ENCODE data around the gene GJC2. TPM values are rescaled to one million over a fixed set of nuclear protein-coding genes. Genes with fewer than 3 reads are reported as not detected.

Gene GJC2
- total RNA-seq, 1 experiment from 2014 or later: 1.5 TPM

DNA sequence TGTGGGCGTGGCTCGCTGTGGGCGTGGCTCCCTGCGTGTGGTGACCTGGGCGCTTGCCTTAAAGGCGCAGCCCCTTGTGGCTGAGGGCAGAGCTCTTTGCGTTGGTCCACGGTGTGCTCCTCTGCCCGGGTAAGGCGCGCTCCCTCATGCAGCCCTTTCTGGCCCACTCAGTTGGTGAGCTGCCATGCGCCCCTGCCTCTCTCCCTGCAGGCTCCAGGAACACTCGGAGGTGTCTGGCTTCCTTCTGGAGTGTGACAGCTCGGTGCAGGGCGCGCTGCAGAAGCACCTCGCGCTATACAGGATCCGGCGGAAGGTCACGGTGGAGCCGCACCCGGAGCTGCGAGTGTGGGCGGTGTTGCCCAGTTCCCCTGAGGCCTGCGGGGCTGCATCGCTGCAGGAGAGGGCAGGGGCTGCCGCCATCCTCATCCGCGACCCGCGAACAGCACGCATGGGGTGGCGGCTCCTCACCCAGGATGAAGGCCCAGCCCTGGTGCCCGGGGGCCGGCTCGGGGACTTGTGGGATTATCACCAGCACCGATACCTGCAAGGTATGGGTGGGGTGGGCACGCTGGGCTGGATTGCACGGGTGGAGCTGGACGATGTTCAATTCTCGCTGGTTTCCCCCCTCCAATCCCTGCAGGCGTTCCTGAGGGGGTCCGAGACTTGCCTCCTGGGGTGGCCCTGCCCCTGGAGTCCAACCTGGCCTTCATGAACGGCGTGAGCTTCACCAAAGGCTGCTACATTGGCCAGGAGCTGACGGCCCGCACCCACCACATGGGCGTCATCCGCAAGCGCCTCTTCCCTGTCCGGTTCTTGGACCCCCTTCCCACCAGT is 25.0 kb downstream of the GJC2 start:
- H3K9me3 Mint-ChIP-seq (ENCODE audit: unreplicated experiment): no peaks in the 10 kb centered on the region
- POLR2A ChIA-PET: no interaction called here
- peaks cover 9% of the 10 kb centered on the region for H3K9me3 ChIP-seq
- CTCF ChIA-PET: no interaction called here
- peaks cover 18% of the 10 kb centered on the region for H3K36me3 Mint-ChIP-seq (ENCODE audit: insufficient read depth, unreplicated experiment)
- no peak overlapping the region for H3K4me3 Mint-ChIP-seq (ENCODE audit: unreplicated experiment)
- no peak overlapping the region for H3K4me3 ChIP-seq (ENCODE audit: low read depth, low read length)
- no peaks in the 10 kb centered on the region for H3K27me3 Mint-ChIP-seq (ENCODE audit: insufficient read depth, unreplicated experiment)
- intact Hi-C loops (cut with micrococcal nuclease; ENCODE audit: unreplicated experiment): no loop called here
- peak in 1 of 2 experiments; percentile 28 for DNase-seq
- H3K27ac Mint-ChIP-seq (ENCODE audit: unreplicated experiment): no peak overlapping the region
- no peaks in the 10 kb centered on the region for H3K27me3 ChIP-seq (replicated peaks; ENCODE audit: control insufficient read depth, insufficient read depth, low read length)
- TF ChIP-seq, protein P1, sequence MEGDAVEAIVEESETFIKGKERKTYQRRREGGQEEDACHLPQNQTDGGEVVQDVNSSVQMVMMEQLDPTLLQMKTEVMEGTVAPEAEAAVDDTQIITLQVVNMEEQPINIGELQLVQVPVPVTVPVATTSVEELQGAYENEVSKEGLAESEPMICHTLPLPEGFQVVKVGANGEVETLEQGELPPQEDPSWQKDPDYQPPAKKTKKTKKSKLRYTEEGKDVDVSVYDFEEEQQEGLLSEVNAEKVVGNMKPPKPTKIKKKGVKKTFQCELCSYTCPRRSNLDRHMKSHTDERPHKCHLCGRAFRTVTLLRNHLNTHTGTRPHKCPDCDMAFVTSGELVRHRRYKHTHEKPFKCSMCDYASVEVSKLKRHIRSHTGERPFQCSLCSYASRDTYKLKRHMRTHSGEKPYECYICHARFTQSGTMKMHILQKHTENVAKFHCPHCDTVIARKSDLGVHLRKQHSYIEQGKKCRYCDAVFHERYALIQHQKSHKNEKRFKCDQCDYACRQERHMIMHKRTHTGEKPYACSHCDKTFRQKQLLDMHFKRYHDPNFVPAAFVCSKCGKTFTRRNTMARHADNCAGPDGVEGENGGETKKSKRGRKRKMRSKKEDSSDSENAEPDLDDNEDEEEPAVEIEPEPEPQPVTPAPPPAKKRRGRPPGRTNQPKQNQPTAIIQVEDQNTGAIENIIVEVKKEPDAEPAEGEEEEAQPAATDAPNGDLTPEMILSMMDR (IDR thresholded peaks at IDR 0.05; ENCODE audit: insufficient read depth in 1 of 2, low read depth in 1 of 2, low read length in 1 of 2, severe bottlenecking in 1 of 2, unreplicated experiment in 1 of 2): no peak
- no peaks in the 10 kb centered on the region for H3K36me3 ChIP-seq (ENCODE audit: control insufficient read depth, insufficient read depth, low read length)
- H3K4me1 Mint-ChIP-seq (ENCODE audit: low read depth, unreplicated experiment): no peaks in the 10 kb centered on the region
- BruUV-seq (replicated peaks): no TSS peak
- no peaks in the 10 kb centered on the region for H3K4me1 ChIP-seq

DNA sequence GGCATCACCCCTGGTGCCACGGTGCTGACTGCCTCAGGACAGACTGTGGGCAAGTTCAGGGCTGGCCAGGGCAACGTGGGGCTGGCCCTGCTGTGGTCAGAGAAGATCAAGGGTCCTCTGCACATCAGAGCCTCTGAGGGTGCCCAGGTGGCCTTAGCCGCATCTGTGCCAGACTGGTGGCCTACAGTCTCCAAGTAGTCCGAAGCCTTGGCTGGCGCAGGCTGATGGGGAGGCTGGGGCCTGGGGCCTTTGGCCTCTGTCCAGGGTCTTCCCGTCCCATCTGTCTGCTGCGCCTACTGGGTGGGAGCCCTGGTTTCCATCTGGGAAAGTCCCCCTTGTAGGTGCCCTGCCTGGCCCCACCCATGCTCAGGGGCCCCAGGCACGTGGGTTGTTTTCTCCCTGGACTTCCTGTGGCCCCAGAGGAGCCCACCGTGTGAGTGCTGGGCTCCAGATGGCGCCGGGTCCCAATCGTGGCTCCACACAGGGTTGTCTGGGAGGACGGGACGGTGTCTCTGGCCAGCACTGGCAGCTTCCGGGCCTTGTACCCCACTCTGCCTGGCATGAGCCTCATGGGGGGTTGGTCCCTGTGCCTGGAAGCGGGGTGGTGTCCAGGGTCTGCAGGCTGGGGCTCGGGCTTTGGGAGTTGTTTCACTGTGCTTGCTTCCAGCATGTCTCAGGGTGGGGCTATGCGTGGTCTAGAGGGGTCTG is 25.7 kb downstream of the GJC2 start:
- no peaks in the 10 kb centered on the region for H3K9me3 Mint-ChIP-seq (ENCODE audit: unreplicated experiment)
- POLR2A ChIA-PET: no interaction called here
- H3K4me3 ChIP-seq (ENCODE audit: low read depth, low read length): no peak overlapping the region

DNA sequence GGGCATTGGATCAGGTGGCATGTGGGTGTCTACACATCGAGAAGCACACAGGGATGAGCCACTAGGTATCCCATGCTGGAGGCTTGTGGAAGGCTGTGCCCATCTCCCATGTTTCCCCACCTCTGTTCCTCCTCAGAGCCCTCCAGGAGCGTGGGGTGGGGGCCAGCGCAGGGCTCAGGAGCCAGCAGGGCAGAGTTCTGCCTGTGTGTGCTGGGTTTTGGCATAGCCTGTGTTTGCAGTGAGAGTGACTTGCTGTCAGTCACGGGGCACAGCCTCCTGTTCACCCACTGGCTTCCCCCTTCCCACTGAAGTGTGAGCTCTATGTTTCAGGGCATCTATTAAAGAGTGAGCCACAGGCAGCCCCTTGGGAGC is 26.3 kb downstream of the GJC2 start:
- Mint-ChIP-seq H3K27ac (ENCODE audit: unreplicated experiment) (no peak overlapping the region), H3K4me3 (ENCODE audit: unreplicated experiment) (no peak overlapping the region), H3K27me3 (ENCODE audit: insufficient read depth, unreplicated experiment) (no peaks in the 10 kb centered on the region), H3K9me3 (ENCODE audit: unreplicated experiment) (no peaks in the 10 kb centered on the region), H3K36me3 (ENCODE audit: insufficient read depth, unreplicated experiment) (peaks cover 18% of the 10 kb centered on the region), H3K4me1 (ENCODE audit: low read depth, unreplicated experiment) (no peaks in the 10 kb centered on the region)
- no peaks in the 10 kb centered on the region for H3K27me3 ChIP-seq (replicated peaks; ENCODE audit: control insufficient read depth, insufficient read depth, low read length)
- intact Hi-C loops (cut with micrococcal nuclease; ENCODE audit: unreplicated experiment): no loop called here
- peaks cover 9% of the 10 kb centered on the region for H3K9me3 ChIP-seq
- no peaks in the 10 kb centered on the region for H3K36me3 ChIP-seq (ENCODE audit: control insufficient read depth, insufficient read depth, low read length)
- no peaks in the 10 kb centered on the region for H3K4me1 ChIP-seq
- no peak overlapping the region for H3K4me3 ChIP-seq (ENCODE audit: low read depth, low read length)
- DNase-seq: no peak
- BruUV-seq (replicated peaks): no TSS peak
- TF ChIP-seq, protein P1 (IDR thresholded peaks at IDR 0.05; ENCODE audit: insufficient read depth in 1 of 2, low read depth in 1 of 2, low read length in 1 of 2, severe bottlenecking in 1 of 2, unreplicated experiment in 1 of 2): no peak
- CTCF ChIA-PET: no interaction called here
- POLR2A ChIA-PET: no interaction called here

More for the DNA sequence above, 25.7 kb downstream of the GJC2 start:
- no peaks in the 10 kb centered on the region for H3K27me3 Mint-ChIP-seq (ENCODE audit: insufficient read depth, unreplicated experiment)
- H3K36me3 Mint-ChIP-seq (ENCODE audit: insufficient read depth, unreplicated experiment): peaks cover 18% of the 10 kb centered on the region
- CTCF ChIA-PET: no interaction called here
- Histone ChIP-seq H3K9me3 (peaks cover 9% of the 10 kb centered on the region), H3K4me1 (no peaks in the 10 kb centered on the region), H3K36me3 (ENCODE audit: control insufficient read depth, insufficient read depth, low read length) (no peaks in the 10 kb centered on the region), H3K27me3 (replicated peaks; ENCODE audit: control insufficient read depth, insufficient read depth, low read length) (no peaks in the 10 kb centered on the region)
- TF ChIP-seq, protein P1 (IDR thresholded peaks at IDR 0.05; ENCODE audit: insufficient read depth in 1 of 2, low read depth in 1 of 2, low read length in 1 of 2, severe bottlenecking in 1 of 2, unreplicated experiment in 1 of 2): no peak
- no peak overlapping the region for H3K27ac Mint-ChIP-seq (ENCODE audit: unreplicated experiment)
- DNase-seq: peak in 1 of 2 experiments; percentile 23
- no peaks in the 10 kb centered on the region for H3K4me1 Mint-ChIP-seq (ENCODE audit: low read depth, unreplicated experiment)
- intact Hi-C loops (cut with micrococcal nuclease; ENCODE audit: unreplicated experiment): no loop called here
- H3K4me3 Mint-ChIP-seq (ENCODE audit: unreplicated experiment): no peak overlapping the region
- BruUV-seq (replicated peaks): no TSS peak

All from Caco-2 (cell line).